Body of pancreas (tissue), 4 donors: Measurements from ENCODE around the gene NXPH3.

ENCODE experiments used
- CTCF ChIP-seq, 7 experiments: fragments of 450-650 bp in 4 of 7; fragments of 200-600 bp in 3 of 7; sonication (generic) in 3 of 7; IDR thresholded peaks; one replicate each; pipeline ENCODE4 v1.5.1; 2016 to 2019; ENCODE audit warnings: antibody characterized with exemption in 7 of 7
- POLR2A ChIP-seq, 3 donors: fragments of 450-650 bp; IDR thresholded peaks; one replicate each; pipeline ENCODE4 v1.6.1; 2016; ENCODE audit warnings: antibody characterized with exemption in 3 of 3, mild to moderate bottlenecking in 2 of 3

- TF ChIP-seq CTCF (IDR thresholded peaks at IDR 0.05) (no peak), POLR2A (IDR thresholded peaks at IDR 0.05) (no peak)
Observed at GRCh38 chr17:49543860-49544259, 31.8 kb upstream of the NXPH3 start.
